ENCODE measurements around the gene SPOCK2.

The SPOCK2 gene

GRCh38 chr10:72027498-72027897 lies 60.9 kb downstream of the SPOCK2 start:
- DNase-seq (ENCODE audit: low read depth): no peak

- DNase-seq (ENCODE audit: low read depth): no peak
These were observed 61.9 kb downstream of the SPOCK2 start for GRCh38 chr10:72026278-72027111.

DNA sequence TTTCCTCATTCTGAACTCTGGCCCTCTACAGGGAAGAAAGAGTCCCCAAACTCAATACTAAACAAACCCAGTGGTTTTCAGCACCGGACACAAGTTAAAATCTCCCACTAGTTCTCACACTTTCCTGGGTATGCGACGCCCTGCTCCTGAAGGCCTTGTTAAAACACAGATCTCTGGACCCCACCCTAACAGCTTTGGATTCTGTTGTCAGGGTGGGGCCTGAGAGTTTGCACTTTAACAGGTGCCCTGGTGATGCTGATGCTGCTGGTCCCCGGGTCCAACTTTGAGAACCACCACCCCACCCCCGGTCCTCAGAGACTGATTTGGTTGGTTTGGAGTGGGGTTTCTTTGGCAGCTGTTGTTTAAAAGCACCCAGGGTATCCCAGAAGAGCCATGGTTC lies 62.5 kb downstream of the SPOCK2 start:
- no peak for DNase-seq (ENCODE audit: low read depth)

GRCh38 chr10:72025400-72025799 lies 63.0 kb downstream of the SPOCK2 start:
- DNase-seq (ENCODE audit: low read depth): no peak

DNA sequence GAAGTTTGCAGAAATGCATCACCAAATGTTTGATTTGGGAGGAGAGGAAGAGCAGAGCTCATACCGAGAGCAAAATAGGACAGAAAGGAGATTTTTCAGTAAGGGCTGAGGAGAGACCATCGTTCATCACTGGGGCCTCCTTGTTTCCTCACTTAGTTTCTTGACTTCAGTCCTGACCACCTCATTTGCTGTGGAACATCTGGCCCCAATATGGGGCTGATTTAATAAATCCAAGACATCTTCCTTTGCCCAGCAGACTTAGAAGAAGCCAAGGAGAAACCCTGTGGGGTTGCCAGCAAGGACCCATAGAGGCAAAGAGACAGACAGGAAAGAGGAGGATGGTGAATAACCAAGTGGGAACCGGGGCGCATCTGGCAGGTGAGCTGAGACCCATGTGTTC lies 63.8 kb downstream of the SPOCK2 start:
- DNase-seq (ENCODE audit: low read depth): no peak

- DNase-seq (ENCODE audit: low read depth): no peak
These were observed 66.1 kb downstream of the SPOCK2 start for GRCh38 chr10:72022228-72022627.

DNA sequence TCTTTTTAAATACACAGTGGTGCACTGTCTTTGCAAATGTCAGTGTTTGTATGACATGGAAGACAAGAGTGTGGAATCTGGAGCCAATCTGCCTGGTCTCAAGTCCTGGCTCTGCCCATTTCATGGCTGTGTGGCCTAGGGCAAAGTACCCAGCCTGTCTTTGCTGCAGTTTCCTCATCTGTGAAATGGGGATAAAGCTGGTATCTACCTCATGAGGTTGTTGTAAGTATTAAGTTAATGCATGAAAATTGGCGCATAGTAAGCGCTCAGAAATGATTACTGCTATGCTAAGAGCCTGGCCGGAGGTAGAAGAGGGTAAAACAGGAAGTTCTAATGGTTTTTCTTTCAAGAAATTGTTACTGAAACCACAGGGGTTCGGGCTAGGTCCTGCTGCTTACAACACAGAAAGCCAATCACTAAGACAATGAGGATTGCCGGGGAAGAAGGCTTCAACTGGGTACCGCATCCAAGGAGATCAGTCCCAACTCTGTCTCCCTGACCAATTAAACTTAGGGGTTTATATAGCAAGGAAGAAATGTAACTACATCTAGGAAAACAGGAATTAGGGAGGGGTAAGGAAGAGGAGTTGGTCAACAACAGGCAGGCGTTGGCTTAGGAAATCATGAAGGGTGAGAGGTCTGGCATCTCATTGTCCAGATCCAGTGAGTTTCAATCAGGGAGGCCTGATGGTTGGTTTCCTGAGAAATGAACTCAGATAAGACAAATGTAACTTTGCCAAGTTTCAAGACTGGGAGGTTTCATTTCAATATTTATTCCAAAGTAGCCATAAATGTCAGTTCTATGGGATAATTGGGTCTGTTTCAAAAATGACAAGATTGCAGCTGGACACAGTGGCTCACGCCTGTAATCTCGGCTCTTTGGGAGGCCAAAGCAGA lies 67.2 kb downstream of the SPOCK2 start:
- DNase-seq (ENCODE audit: low read depth): no peak

DNA sequence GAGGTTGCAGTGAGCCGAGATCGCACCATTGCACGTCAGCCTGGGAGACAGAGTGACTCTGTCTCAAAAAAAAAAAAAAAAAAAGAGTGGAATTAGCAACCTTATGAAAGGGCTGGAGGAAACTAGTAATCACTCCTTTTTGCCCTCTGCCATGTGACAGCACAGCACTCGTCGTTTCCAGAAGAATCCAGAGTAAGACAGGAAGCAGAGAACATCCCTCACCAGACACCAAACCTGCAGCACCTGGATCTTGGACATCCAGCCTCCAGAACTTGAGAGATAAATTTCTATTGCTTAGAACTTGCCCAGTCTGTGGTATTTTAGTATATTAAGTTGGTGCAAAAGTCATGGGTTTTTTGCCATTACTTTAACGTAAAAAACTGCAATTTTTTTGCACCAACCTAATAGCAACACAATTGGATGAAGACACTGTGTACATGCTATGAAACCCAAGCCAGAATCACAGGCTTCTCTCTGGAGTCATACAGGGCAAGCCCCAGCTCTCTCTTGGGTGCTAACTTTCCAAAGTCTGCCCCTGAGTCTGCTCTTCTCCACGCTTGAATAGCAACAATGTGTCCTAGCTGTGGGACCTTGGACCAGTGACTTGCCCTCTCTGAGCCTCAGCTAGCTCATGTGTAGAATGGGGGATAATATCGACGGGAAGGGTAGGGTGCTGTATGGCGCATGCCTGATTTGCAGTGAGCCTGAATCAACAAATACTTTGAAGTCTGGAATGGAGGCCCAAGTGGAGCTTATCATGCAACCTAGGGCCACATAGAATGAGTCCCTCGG lies 69.1 kb downstream of the SPOCK2 start:
- DNase-seq (ENCODE audit: low read depth): no peak

DNA sequence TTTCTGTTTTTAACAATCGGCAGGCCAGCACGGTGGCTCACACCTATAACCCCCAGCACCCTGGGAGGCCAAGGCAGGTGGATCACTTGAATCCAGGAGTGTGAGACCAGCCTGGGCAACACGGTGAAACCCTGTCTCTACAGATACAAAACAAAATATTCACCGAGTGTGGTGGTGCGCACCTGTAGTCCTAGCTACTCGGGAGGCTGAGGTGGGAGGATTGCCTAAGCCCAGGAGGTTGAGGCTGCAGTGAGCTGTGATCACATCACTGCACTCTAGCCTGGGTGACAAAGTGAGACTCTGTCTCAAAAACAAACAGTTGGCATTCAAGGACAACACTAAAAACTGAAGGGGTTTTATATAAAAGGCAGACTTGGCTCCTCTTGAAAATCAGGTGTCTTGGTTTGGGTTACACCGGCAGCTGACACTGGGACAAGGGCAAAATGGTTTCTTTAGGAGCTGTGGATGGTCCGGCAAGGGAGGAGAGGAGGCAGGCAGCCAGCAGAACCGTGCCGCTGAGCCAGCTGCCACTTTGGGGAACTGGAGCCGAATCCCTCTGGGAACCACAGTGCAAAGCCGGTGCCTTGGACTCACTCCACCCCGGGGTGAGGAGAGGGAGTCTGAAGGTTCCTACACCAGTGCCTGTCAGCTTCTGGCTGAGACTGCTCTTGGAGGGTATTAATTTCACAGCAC lies 71.6 kb downstream of the SPOCK2 start:
- no peak for DNase-seq (ENCODE audit: low read depth)

GRCh38 chr10:72015841-72016240 lies 72.5 kb downstream of the SPOCK2 start:
- DNase-seq (ENCODE audit: low read depth): no peak

DNA sequence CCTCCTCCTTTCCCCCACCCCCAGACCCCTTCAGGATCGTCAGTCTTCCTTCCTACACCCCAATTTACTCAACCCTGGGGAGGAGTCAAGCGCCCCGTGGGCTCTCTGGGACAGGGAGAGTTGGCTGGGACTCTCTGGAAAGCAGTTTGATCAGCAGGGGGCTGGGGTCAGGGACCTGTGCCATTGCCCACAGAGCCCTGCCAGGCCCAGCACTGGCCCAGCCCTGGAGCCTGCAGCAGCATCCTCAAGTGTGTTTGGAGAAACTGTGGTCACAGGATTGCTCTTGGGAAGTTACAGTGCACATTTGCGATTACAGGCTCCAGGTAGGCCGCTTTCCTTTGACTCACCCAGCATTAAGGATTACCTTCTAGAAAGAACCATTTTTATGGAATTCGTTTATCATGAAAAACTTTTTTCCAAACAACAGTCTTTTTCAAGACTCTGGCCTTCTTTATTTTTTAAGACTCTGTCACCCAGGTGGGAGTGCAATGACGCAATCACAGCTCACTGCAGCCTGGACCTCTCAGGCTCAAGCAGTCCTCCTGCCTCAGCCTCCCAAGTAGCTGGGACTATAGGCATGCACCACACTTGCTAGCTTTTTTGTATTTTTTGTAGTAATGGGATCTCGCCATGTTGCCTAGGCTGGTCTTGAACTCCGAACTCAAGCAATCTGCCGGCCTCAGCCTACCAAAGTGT lies 73.4 kb downstream of the SPOCK2 start:
- no peak for DNase-seq (ENCODE audit: low read depth)

DNA sequence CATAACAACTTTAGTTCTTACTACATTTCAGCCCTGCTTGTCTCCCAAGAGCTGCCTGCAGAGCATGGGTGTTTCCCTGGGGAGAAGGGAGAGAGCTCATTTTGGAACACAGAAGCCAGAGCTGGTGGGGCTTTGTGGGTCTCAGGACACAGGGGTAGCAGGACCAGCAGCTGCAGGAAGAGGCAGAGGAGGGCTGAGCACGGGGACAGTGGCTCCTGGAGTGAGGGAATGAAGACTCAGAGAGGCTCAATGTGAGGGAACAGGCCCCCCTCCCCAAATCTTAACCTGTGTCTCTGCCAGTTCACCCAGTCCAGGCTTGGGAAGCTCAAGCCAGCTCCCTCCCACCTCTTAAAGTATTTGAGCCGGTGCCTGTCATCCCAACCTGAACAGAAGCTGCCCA lies 74.2 kb downstream of the SPOCK2 start:
- no peak for DNase-seq (ENCODE audit: low read depth)

GRCh38 chr10:72013202-72013945 lies 75.0 kb downstream of the SPOCK2 start:
- DNase-seq (ENCODE audit: low read depth): no peak

- no peak for DNase-seq (ENCODE audit: low read depth)
These were observed 75.6 kb downstream of the SPOCK2 start for GRCh38 chr10:72012796-72013195.

DNA sequence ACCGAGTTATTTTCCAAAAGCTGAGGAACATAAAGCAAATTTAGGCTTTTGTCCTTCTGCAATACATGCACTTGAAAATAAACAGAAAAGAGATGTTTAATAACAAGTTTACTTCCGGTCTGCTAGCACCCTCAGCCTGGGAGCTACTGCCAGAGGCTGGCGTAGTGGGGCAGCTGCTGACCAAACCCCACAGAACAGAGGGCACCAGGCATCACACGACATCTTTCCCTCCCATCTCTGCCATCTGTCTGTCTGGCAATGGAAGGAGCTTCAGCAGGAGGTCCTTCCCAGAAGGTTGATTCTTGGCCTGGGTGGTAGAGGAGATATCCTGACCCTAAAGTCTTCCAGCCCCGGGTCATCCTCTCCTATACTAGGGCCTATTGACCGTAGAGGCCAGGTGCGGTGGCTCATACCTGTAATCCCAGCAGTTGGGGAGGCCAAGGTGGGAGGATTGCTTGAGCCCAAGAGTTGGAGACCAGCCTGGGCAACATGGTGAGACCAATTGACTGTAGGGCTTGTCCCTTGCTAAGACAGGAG lies 76.3 kb downstream of the SPOCK2 start:
- DNase-seq (ENCODE audit: low read depth): no peak

DNA sequence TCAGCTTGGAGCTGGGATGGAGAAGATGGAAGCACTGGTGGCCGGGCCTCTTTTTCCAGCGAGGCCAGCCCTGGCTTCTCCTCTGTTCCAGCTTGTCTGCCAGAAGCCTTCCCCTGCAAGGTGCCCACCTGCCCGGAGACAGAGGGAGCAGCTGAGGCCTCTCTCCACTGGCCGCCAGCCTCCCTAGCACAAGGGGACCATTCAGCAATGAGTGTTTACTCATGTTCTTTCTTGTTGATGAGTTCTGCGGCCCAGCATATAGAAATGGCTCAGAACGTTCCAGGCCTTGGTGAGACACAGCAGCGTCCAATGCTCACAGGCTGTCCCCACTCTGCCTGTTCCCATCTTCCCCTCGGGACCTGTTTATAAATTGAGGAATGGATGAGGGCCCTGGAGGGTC lies 76.9 kb downstream of the SPOCK2 start:
- no peak for DNase-seq (ENCODE audit: low read depth)

- DNase-seq (ENCODE audit: low read depth): no peak
These were observed 77.3 kb downstream of the SPOCK2 start for GRCh38 chr10:72011016-72011415.

DNA sequence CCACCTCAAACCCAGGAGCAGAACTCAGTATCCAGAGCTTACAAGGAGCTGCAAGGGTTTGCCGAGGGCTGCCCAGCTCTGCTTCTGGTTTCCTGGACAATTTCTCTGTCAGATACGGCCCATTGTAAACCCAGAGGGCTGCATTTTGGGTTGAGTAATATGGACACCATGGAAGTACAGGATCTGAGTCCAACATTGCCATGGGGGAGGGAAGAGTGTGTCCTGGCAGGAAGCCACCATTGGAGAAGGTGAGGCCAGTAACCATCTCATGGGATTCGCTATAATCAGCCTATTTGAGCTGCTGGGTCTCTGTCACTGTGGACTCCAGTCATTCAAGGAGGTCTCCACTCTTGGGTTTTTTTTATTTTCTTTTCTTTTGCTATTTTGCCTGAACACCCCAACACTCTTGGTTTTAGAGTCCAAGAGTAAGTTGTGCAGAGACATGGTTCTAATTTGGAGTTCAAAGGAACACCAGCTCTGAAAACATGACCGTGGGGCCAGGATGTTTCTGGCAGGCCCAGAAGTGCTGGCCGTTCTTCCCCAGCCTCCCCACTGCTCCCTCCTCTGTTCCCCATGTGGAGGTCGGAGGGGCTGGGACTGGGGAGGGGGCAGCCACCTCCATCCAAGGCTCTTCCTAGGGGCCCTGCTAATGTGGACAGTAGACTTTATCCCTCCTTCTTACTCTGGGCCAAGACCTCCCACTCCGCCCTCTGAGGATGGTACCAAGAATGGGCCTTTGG lies 77.9 kb downstream of the SPOCK2 start:
- no peak for DNase-seq (ENCODE audit: low read depth)

GRCh38 chr10:72009425-72010081 lies 78.8 kb downstream of the SPOCK2 start:
- DNase-seq (ENCODE audit: low read depth): no peak

Measured in stimulated activated CD8-positive, alpha-beta memory T cell treated with anti-CD3 and anti-CD28 coated beads, Interleukin-4, amount 100 ng/mL, for 24 hours (primary cell).